SU-DHL-6 (cell line): ENCODE data around the gene KHSRP.

Experiments used
- EZH2phosphoT487 ChIP-seq: fragments of 200-600 bp; sonication (generic), shearing (Covaris generic); conservative IDR thresholded peaks from 2 replicates; pipeline ENCODE4 v1.6.1; 2018; ENCODE audit warnings: mild to moderate bottlenecking, antibody characterized with exemption, low read length, moderate library complexity, mixed read lengths
- TF ChIP-seq, protein P1 (sequence below): fragments of 200-600 bp; sonication (generic); IDR thresholded peaks from one replicate; pipeline ENCODE4 v1.5.1; 2017; ENCODE audit warnings: antibody characterized with exemption, mild to moderate bottlenecking, low read length, moderate library complexity; ENCODE audit not compliant: insufficient read depth, poor library complexity, severe bottlenecking

GRCh38 chr19:6364353-6364752 lies 60.3 kb downstream of the KHSRP start:
- TF ChIP-seq, protein P1, sequence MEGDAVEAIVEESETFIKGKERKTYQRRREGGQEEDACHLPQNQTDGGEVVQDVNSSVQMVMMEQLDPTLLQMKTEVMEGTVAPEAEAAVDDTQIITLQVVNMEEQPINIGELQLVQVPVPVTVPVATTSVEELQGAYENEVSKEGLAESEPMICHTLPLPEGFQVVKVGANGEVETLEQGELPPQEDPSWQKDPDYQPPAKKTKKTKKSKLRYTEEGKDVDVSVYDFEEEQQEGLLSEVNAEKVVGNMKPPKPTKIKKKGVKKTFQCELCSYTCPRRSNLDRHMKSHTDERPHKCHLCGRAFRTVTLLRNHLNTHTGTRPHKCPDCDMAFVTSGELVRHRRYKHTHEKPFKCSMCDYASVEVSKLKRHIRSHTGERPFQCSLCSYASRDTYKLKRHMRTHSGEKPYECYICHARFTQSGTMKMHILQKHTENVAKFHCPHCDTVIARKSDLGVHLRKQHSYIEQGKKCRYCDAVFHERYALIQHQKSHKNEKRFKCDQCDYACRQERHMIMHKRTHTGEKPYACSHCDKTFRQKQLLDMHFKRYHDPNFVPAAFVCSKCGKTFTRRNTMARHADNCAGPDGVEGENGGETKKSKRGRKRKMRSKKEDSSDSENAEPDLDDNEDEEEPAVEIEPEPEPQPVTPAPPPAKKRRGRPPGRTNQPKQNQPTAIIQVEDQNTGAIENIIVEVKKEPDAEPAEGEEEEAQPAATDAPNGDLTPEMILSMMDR: no peak
- TF ChIP-seq EZH2phosphoT487: no peak
